WTC11 (cell line): ENCODE data around the gene TTC8. TPM values are rescaled to one million over a fixed set of nuclear protein-coding genes. Genes with fewer than 3 reads are reported as not detected.

Experiments
- ATAC-seq: fragments of 200-7000 bp; cut with Tn5 transposase; 2 replicates; pipeline ENCODE4 v1.10.0; 2021; ENCODE audit warnings: mild to moderate bottlenecking, moderate library complexity
- CTCF ChIA-PET: fragments of 300-600 bp; sonication (Branson Sonifier 250); formaldehyde crosslinking; loops from one replicate; lab custom pipeline; 2021; ENCODE audit warnings: antibody characterized with exemption; lab: Charles Lee
- POLR2A ChIA-PET: fragments of 350-600 bp; sonication (Branson Sonifier 250); formaldehyde crosslinking; loops from one replicate; lab custom pipeline; 2021; ENCODE audit warnings: antibody characterized with exemption; lab: Charles Lee
- DNase-seq: peaks from one replicate; pipeline ENCODE4 v3.0.0; 2021; ENCODE audit warnings: low spot score
- H3K27ac Mint-ChIP-seq: 2 replicates; pipeline ENCODE4 v1.8.0; 2021; ENCODE audit warnings: mixed read lengths
- H3K27me3 Mint-ChIP-seq: 2 replicates; pipeline ENCODE4 v1.8.0; 2021; ENCODE audit warnings: low read depth, mild to moderate bottlenecking, moderate library complexity, mixed read lengths
- H3K36me3 Mint-ChIP-seq: 2 replicates; pipeline ENCODE4 v1.8.0; 2021; ENCODE audit warnings: mixed read lengths
- H3K4me1 Mint-ChIP-seq: 2 replicates; pipeline ENCODE4 v1.8.0; 2022; ENCODE audit warnings: mixed read lengths
- H3K4me3 Mint-ChIP-seq: 2 replicates; pipeline ENCODE4 v1.8.0; 2021; ENCODE audit warnings: mild to moderate bottlenecking, moderate library complexity, mixed read lengths
- H3K9me3 Mint-ChIP-seq: 2 replicates; pipeline ENCODE4 v1.8.0; 2021; ENCODE audit warnings: mixed read lengths
- AFF4 ChIP-seq: sonication (generic); formaldehyde crosslinking; IDR thresholded peaks from 2 replicates; pipeline ENCODE4 v1.8.1; 2023; ENCODE audit warnings: mild to moderate bottlenecking, missing genetic modification reagents, borderline replicate concordance
- AR ChIP-seq: fragments of 250-450 bp; sonication (Bioruptor Pico); IDR thresholded peaks from 2 replicates; pipeline ENCODE4 v1.9.0; 2021; ENCODE audit warnings: mild to moderate bottlenecking
- ATF3 ChIP-seq: sonication (generic); formaldehyde crosslinking; conservative IDR thresholded peaks from 2 replicates; pipeline ENCODE4 v1.8.1; 2022; ENCODE audit warnings: mild to moderate bottlenecking, missing genetic modification reagents
- CBFB ChIP-seq: sonication (generic); formaldehyde crosslinking; IDR thresholded peaks from 2 replicates; pipeline ENCODE4 v1.8.1; 2022; ENCODE audit warnings: mild to moderate bottlenecking, low read depth, missing genetic modification reagents
- CREM ChIP-seq: sonication (generic); formaldehyde crosslinking; IDR thresholded peaks from 2 replicates; pipeline ENCODE4 v1.8.1; 2022; ENCODE audit warnings: mild to moderate bottlenecking, missing genetic modification reagents, moderate library complexity
- E2F1 ChIP-seq: sonication (generic); formaldehyde crosslinking; IDR thresholded peaks from 2 replicates; pipeline ENCODE4 v1.8.0; 2022; ENCODE audit warnings: mild to moderate bottlenecking, missing genetic modification reagents
- FOXP1 ChIP-seq: sonication (generic); formaldehyde crosslinking; IDR thresholded peaks from 2 replicates; pipeline ENCODE4 v1.8.0; 2022; ENCODE audit warnings: missing genetic modification reagents, mild to moderate bottlenecking, moderate library complexity, borderline replicate concordance
- JAZF1 ChIP-seq: fragments of 250-450 bp; sonication (Bioruptor Pico); IDR thresholded peaks from 2 replicates; pipeline ENCODE4 v1.9.0; 2021; ENCODE audit warnings: moderate library complexity, mild to moderate bottlenecking, inconsistent platforms
- JUN ChIP-seq: sonication (generic); formaldehyde crosslinking; IDR thresholded peaks from 2 replicates; pipeline ENCODE4 v1.8.0; 2023; ENCODE audit warnings: mild to moderate bottlenecking, missing genetic modification reagents
- MYBL2 ChIP-seq: sonication (generic); formaldehyde crosslinking; IDR thresholded peaks from 2 replicates; pipeline ENCODE4 v1.8.1; 2023; ENCODE audit warnings: mild to moderate bottlenecking, moderate library complexity, missing genetic modification reagents
- NFYB ChIP-seq: sonication (generic); formaldehyde crosslinking; conservative IDR thresholded peaks from 2 replicates; pipeline ENCODE4 v1.8.0; 2022; ENCODE audit warnings: low read depth, missing genetic modification reagents
- PREB ChIP-seq: sonication (generic); formaldehyde crosslinking; IDR thresholded peaks from 2 replicates; pipeline ENCODE4 v1.8.1; 2022; ENCODE audit warnings: mild to moderate bottlenecking, missing genetic modification reagents, moderate library complexity, borderline replicate concordance
- TP53 ChIP-seq: sonication (generic); formaldehyde crosslinking; IDR thresholded peaks from 2 replicates; pipeline ENCODE4 v1.8.1; 2023; ENCODE audit warnings: mild to moderate bottlenecking, missing genetic modification reagents
- ZBTB43 ChIP-seq: sonication (generic); formaldehyde crosslinking; IDR thresholded peaks from 2 replicates; pipeline ENCODE4 v1.8.1; 2023; ENCODE audit warnings: mild to moderate bottlenecking, missing genetic modification reagents
- ZNF232 ChIP-seq: sonication (generic); formaldehyde crosslinking; IDR thresholded peaks from 2 replicates; pipeline ENCODE4 v1.8.0; 2022; ENCODE audit warnings: mild to moderate bottlenecking, missing genetic modification reagents
- ZNF263 ChIP-seq: sonication (generic); formaldehyde crosslinking; IDR thresholded peaks from 2 replicates; pipeline ENCODE4 v1.8.1; 2022; ENCODE audit warnings: low read depth, mild to moderate bottlenecking, moderate library complexity, missing genetic modification reagents
- ZNF671 ChIP-seq: fragments of 250-450 bp; sonication (Bioruptor Pico); IDR thresholded peaks from 2 replicates; pipeline ENCODE4 v1.8.0; 2021; ENCODE audit warnings: mild to moderate bottlenecking
- ZSCAN18 ChIP-seq: fragments of 250-450 bp; sonication (Bioruptor Pico); IDR thresholded peaks from 2 replicates; pipeline ENCODE4 v2.1.2; 2022; ENCODE audit warnings: mild to moderate bottlenecking, moderate library complexity
- total RNA-seq: library from RNA; stranded (reverse); gene quantifications from 3 replicates; pipeline ENCODE4 v1.2.3, GENCODE V29; 2021

The TTC8 gene
- total RNA-seq, 1 experiment from 2014 or later = 13.8 TPM

- POLR2A ChIA-PET = no interaction called here
- DNase-seq (no peak), ATAC-seq (no peak)
- Mint-ChIP-seq H3K27me3 (no peaks in the 10 kb centered on the region; the same call in 1 of the 2 replicates), H3K36me3 (no peaks in the 10 kb centered on the region), H3K27ac (no peak overlapping the region), H3K4me1 (no peaks in the 10 kb centered on the region), H3K4me3 (no peak overlapping the region), H3K9me3 (peaks cover 4% of the 10 kb centered on the region; the same call in 1 of the 2 replicates)
- TF ChIP-seq FOXP1 (CRISPR knock-in tag) = no peak
- no peak for TF ChIP-seq PREB (CRISPR knock-in tag)
- TF ChIP-seq E2F1 = no peak
- TF ChIP-seq JUN (CRISPR knock-in tag) = no peak
- no peak for TF ChIP-seq TP53
- no peak for TF ChIP-seq AR
- TF ChIP-seq CREM = no peak
- CTCF ChIA-PET = no interaction called here
These were observed 48.9 kb upstream of the TTC8 start for GRCh38 chr14:88775532-88775931.

- Mint-ChIP-seq H3K27ac (no peak overlapping the region), H3K36me3 (peaks cover 26% of the 10 kb centered on the region), H3K4me3 (no peak overlapping the region), H3K4me1 (0 out of 2 replicates have a peak, but pooled peaks cover 3% of the 10 kb centered on the region), H3K27me3 (peaks cover 42% of the 10 kb centered on the region), H3K9me3 (peaks cover 55% of the 10 kb centered on the region)
- no peak for ATAC-seq
- ChIA-PET CTCF (no interaction called here), POLR2A (no interaction called here)
- DNase-seq = no peak
- TF ChIP-seq CREM = no peak
- no peak for TF ChIP-seq ZSCAN18 (CRISPR knock-in tag)
- TF ChIP-seq CBFB (CRISPR knock-in tag) = no peak
- no peak for TF ChIP-seq JAZF1 (CRISPR knock-in tag)
- TF ChIP-seq ZNF232 (CRISPR knock-in tag) = no peak
- no peak for TF ChIP-seq MYBL2
- TF ChIP-seq AR = no peak
- no peak for TF ChIP-seq AFF4
- no peak for TF ChIP-seq NFYB (CRISPR knock-in tag)
- TF ChIP-seq ATF3 (CRISPR knock-in tag) = no peak
- TF ChIP-seq ZNF671 (CRISPR knock-in tag) = no peak
- TF ChIP-seq ZBTB43 (CRISPR knock-in tag) = no peak
- no peak for TF ChIP-seq ZNF263 (CRISPR knock-in tag)
- TF ChIP-seq TP53 = no peak
These were observed 38.5 kb upstream of the TTC8 start for GRCh38 chr14:88785911-88786310.
